Panc1 (cell line): ENCODE results near the gene PARP4. TPM values are rescaled to one million over a fixed set of nuclear protein-coding genes. Genes with fewer than 3 reads are reported as not detected.
"Not testable (repeated sequence)": the region's sequence is repeated elsewhere in the genome, so short reads cannot be mapped to it uniquely, and the experiment has no call there.

Experiments
- ATAC-seq: fragments of 200-7000 bp; cut with Tn5 transposase; 2 replicates; pipeline ENCODE4 v1.9.1; 2020; ENCODE audit warnings: mild to moderate bottlenecking, moderate library complexity
- BruUV-seq: library from RNA; stranded (reverse); fragments of 400-500 nt; replicated peaks from 2 replicates; lab custom pipeline; 2021; lab: Mats Ljungman, UMichigan
- CTCF ChIA-PET: fragments of 300-600 bp; sonication (Branson Sonifier 250); formaldehyde crosslinking; loops from one replicate; lab custom pipeline; 2022; ENCODE audit warnings: antibody characterized with exemption; lab: Charles Lee
- POLR2A ChIA-PET: fragments of 300-600 bp; sonication (Branson Sonifier 250); formaldehyde crosslinking; loops from one replicate; lab custom pipeline; 2022; ENCODE audit warnings: antibody characterized with exemption; lab: Charles Lee
- DNase-seq: peaks from one replicate; pipeline ENCODE4 v3.0.0-alpha.2; 2010; ENCODE audit warnings: low read depth, low spot score
- H3K27ac ChIP-seq: 2 replicates; pipeline ENCODE4 v1.5.1; 2011; ENCODE audit warnings: mild to moderate bottlenecking, low read length, inconsistent platforms
- H3K27me3 ChIP-seq: fragments of 200-500 bp; sonication (Bioruptor generic); 2 replicates; pipeline ENCODE4 v1.6.0; 2014; ENCODE audit warnings: low read length, inconsistent platforms; ENCODE audit not compliant: control insufficient read depth, insufficient read depth
- H3K36me3 ChIP-seq: fragments of 200-500 bp; sonication (Bioruptor generic); 2 replicates; pipeline ENCODE4 v1.5.1; 2014; ENCODE audit warnings: inconsistent platforms, mild to moderate bottlenecking, low read length, moderate library complexity; ENCODE audit not compliant: control insufficient read depth, insufficient read depth
- H3K4me1 ChIP-seq: 2 replicates; pipeline ENCODE4 v1.5.1; 2011; ENCODE audit warnings: inconsistent platforms, mild to moderate bottlenecking, low read length, moderate library complexity; ENCODE audit not compliant: control insufficient read depth, insufficient read depth
- H3K4me3 ChIP-seq, 2 experiments: 2 replicates each; pipeline ENCODE4 v1.5.1; 2011 to 2012; ENCODE audit warnings: low read depth in 2 of 2, low read length in 2 of 2, mild to moderate bottlenecking in 2 of 2, inconsistent platforms in 1 of 2, moderate library complexity in 1 of 2
- H3K9me3 ChIP-seq: fragments of 200-500 bp; sonication (Bioruptor generic); 2 replicates; pipeline ENCODE4 v1.5.1; 2014; ENCODE audit warnings: low read depth, mild to moderate bottlenecking, inconsistent platforms, low read length, moderate library complexity; ENCODE audit not compliant: control insufficient read depth, insufficient read depth
- CTCF ChIP-seq: fragments of 450-650 bp; IDR thresholded peaks from 2 replicates; pipeline ENCODE4 v1.5.1; 2017; ENCODE audit warnings: mild to moderate bottlenecking
- POLR2AphosphoS5 ChIP-seq: IDR thresholded peaks from 2 replicates; pipeline ENCODE4 v1.6.1; 2012; ENCODE audit warnings: mild to moderate bottlenecking, low read depth, low read length, moderate library complexity
- REST ChIP-seq, 2 experiments: IDR thresholded peaks; 2 replicates each; pipeline ENCODE4 v1.6.1; 2011 to 2012; ENCODE audit warnings: low read depth in 2 of 2, control low read depth in 1 of 2, low read length in 1 of 2, mild to moderate bottlenecking in 1 of 2, moderate library complexity in 1 of 2; ENCODE audit not compliant: insufficient read depth in 1 of 2
- SIN3A ChIP-seq: IDR thresholded peaks from 2 replicates; pipeline ENCODE4 v1.6.1; 2012; ENCODE audit warnings: low read depth, mild to moderate bottlenecking, low read length, moderate library complexity, borderline replicate concordance; ENCODE audit not compliant: insufficient read depth
- TCF7L2 ChIP-seq: IDR thresholded peaks from 2 replicates; pipeline ENCODE4 v1.6.1; 2011; ENCODE audit warnings: mild to moderate bottlenecking, low read depth, low read length, inconsistent platforms
- in situ Hi-C: cut with HindIII; loops from 2 replicates; pipeline ENCODE4 v1.10.0; 2016; ENCODE audit warnings: low sequenced_read_pairs, low pct_unique_long_range_greater_than_20kb
- intact Hi-C: fragments of 100-400 bp; cut with micrococcal nuclease; formaldehyde crosslinking; loops from one replicate; pipeline ENCODE4 v1.10.0; 2022; ENCODE audit not compliant: unreplicated experiment
- total RNA-seq: library from RNA; stranded (reverse); gene quantifications from one replicate; pipeline ENCODE4 v1.2.1, GENCODE V29; 2021; ENCODE audit not compliant: unreplicated experiment

PARP4 gene
- total RNA-seq, 1 experiment from 2014 or later: 44.0 TPM

GRCh38 chr13:24497742-24498141, 14.8 kb downstream of the PARP4 start:
- Histone ChIP-seq H3K9me3 (no peaks in the 10 kb centered on the region), H3K27me3 (no peaks in the 10 kb centered on the region), H3K36me3 (peaks cover 20% of the 10 kb centered on the region), H3K27ac (no peak overlapping the region), H3K4me1 (no peaks in the 10 kb centered on the region; the same call in 1 of the 2 replicates), H3K4me3 (no peak overlapping the region)
- ChIA-PET CTCF (no interaction called here), POLR2A (no interaction called here)
- TF ChIP-seq REST (IDR thresholded peaks at IDR 0.05; ENCODE audit: insufficient read depth in 1 of 2, low read depth in 2 of 2, low read length in 1 of 2) (no peak), POLR2AphosphoS5 (no peak), CTCF (no peak), SIN3A (no peak), TCF7L2 (no peak)
- BruUV-seq: no TSS peak
- in situ Hi-C loops (no loop called here), intact Hi-C loops (no loop called here)
- no peak for DNase-seq
- no peak for ATAC-seq

GRCh38 chr13:24496295-24496694, 16.3 kb downstream of the PARP4 start:
- H3K4me3 ChIP-seq, in situ Hi-C loops, H3K27ac ChIP-seq, H3K27me3 ChIP-seq, H3K9me3 ChIP-seq, H3K4me1 ChIP-seq, intact Hi-C loops, POLR2A ChIA-PET, DNase-seq, CTCF ChIA-PET, BruUV-seq, ATAC-seq: not testable (repeated sequence)
- peaks cover 22% of the 10 kb centered on the region for H3K36me3 ChIP-seq

- no TSS peak for BruUV-seq
- Histone ChIP-seq H3K4me1 (no peaks in the 10 kb centered on the region), H3K27ac (no peak overlapping the region), H3K4me3 (no peak overlapping the region), H3K27me3 (no peaks in the 10 kb centered on the region), H3K36me3 (peaks cover 15% of the 10 kb centered on the region), H3K9me3 (no peaks in the 10 kb centered on the region)
- intact Hi-C loops (no loop called here), in situ Hi-C loops (no loop called here)
- no peak for ATAC-seq
- no peak for TF ChIP-seq REST (IDR thresholded peaks at IDR 0.05; ENCODE audit: insufficient read depth in 1 of 2, low read depth in 2 of 2, low read length in 1 of 2)
- TF ChIP-seq SIN3A: no peak
- TF ChIP-seq TCF7L2: no peak
- no peak for TF ChIP-seq POLR2AphosphoS5
- TF ChIP-seq CTCF: no peak
- CTCF ChIA-PET: no interaction called here
- DNase-seq: no peak
- POLR2A ChIA-PET: no interaction called here
Measured at GRCh38 chr13:24495151-24495729, 17.3 kb downstream of the PARP4 start.
